ENCODE measurements around the gene HJURP.

DNA sequence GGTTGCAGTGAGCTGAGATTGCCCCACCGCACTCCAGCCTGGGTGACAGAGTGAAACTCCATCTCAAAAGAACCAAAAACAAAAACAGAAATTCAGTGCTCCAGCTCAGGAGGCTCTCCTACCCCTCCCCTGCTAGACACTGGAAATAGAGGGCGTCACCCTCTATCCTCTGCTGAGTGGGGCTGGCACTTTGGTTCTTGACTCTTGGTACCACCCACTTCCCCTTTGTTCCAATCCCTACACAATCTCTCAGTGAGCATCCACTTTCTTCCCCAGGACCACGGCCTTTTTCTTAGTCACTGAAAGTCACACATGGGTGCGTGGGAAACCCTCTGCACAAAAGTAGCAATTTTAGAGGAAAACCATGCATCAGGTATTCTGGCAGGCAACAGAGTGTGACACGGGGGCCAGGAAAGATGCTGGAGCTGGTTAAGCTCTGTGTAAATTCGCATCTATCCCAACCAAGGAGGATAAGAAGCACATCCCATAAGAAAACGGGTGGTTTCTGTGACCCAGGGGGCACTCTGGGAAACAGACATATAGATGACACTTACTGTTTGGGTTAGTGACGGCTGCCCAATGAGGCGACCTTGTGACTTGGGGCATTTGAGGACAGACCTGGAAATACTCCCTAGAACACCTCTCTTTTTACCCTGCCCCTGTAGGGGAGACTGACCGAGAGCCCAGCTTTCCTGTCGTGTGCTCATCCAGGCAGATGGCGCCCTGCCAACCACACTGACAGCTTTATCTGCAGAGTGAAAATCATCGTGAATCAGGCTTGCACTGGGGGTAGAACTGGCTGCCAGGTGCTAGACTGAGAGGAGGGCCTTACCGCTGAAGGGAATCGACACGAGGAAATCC lies 7.7 kb downstream of the HJURP start:
- TF ChIP-seq, protein P1, sequence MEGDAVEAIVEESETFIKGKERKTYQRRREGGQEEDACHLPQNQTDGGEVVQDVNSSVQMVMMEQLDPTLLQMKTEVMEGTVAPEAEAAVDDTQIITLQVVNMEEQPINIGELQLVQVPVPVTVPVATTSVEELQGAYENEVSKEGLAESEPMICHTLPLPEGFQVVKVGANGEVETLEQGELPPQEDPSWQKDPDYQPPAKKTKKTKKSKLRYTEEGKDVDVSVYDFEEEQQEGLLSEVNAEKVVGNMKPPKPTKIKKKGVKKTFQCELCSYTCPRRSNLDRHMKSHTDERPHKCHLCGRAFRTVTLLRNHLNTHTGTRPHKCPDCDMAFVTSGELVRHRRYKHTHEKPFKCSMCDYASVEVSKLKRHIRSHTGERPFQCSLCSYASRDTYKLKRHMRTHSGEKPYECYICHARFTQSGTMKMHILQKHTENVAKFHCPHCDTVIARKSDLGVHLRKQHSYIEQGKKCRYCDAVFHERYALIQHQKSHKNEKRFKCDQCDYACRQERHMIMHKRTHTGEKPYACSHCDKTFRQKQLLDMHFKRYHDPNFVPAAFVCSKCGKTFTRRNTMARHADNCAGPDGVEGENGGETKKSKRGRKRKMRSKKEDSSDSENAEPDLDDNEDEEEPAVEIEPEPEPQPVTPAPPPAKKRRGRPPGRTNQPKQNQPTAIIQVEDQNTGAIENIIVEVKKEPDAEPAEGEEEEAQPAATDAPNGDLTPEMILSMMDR (conservative IDR thresholded peaks at IDR 0.05), result no peak
- TF ChIP-seq EZH2 (IDR thresholded peaks at IDR 0.05; ENCODE audit: low read depth), result no peak

Measured in PC-9 (cell line).